Measurements from ENCODE around the gene TPD52L1. TPM values are rescaled to one million over a fixed set of nuclear protein-coding genes. Genes with fewer than 3 reads are reported as not detected.

The TPD52L1 gene
- total and polyA plus RNA-seq, 2 experiments from 2014 or later = 5.1 to 12.3 TPM

GRCh38 chr6:125255201-125255600, 101.6 kb downstream of the TPD52L1 start:
- Histone ChIP-seq H3K36me3 (ENCODE audit: low read depth) (no peaks in the 10 kb centered on the region), H2AFZ (no peak overlapping the region), H3F3A (ENCODE audit: insufficient read depth) (no peaks in the 10 kb centered on the region), H3K9me2 (ENCODE audit: insufficient read depth) (0 out of 2 replicates have a peak, but pooled peaks cover 3% of the 10 kb centered on the region), H3K27me3 (replicated peaks; ENCODE audit: insufficient read depth) (no peaks in the 10 kb centered on the region), H3K4me1 (ENCODE audit: insufficient read depth) (peaks cover 19% of the 10 kb centered on the region), H4K20me1 (ENCODE audit: insufficient read depth) (no peaks in the 10 kb centered on the region), H3K4me2 (ENCODE audit: unreplicated experiment) (no peak overlapping the region), H3K27ac (no peak overlapping the region), H3K79me2 (ENCODE audit: insufficient read depth) (no peaks in the 10 kb centered on the region), H3K9me3 (ENCODE audit: low read depth) (no peaks in the 10 kb centered on the region), H3K9ac (no peak overlapping the region), H3K4me3 (no peak overlapping the region)
- peak; percentile 29 for DNase-seq
- WGBS, 2 experiments (ENCODE audit: low coverage in 1 of 2, low lambda C conversion rate in 2 of 2, missing lambda C conversion rate in 2 of 2) = 50 to 56% methylated on average over 3 of the region's 3 CpGs
- no peak for TF ChIP-seq EZH2phosphoT487 (IDR thresholded peaks at IDR 0.05; ENCODE audit: insufficient read depth, low read depth)
- TF ChIP-seq EZH2 (IDR thresholded peaks at IDR 0.05; ENCODE audit: insufficient read depth, poor library complexity, severe bottlenecking) = no peak
- in situ Hi-C loops (cut with MboI) = no loop called here

GRCh38 chr6:125257351-125257750, 103.8 kb downstream of the TPD52L1 start:
- Histone ChIP-seq H3K9ac (no peak overlapping the region), H2AFZ (no peak overlapping the region), H3K36me3 (ENCODE audit: low read depth) (no peaks in the 10 kb centered on the region), H3K9me2 (ENCODE audit: insufficient read depth) (0 out of 2 replicates have a peak, but pooled peaks cover 3% of the 10 kb centered on the region), H3K27me3 (replicated peaks; ENCODE audit: insufficient read depth) (no peaks in the 10 kb centered on the region), H3K9me3 (ENCODE audit: low read depth) (no peaks in the 10 kb centered on the region), H3K4me1 (ENCODE audit: insufficient read depth) (peaks cover 20% of the 10 kb centered on the region), H3K4me2 (ENCODE audit: unreplicated experiment) (no peak overlapping the region), H3K79me2 (ENCODE audit: insufficient read depth) (no peaks in the 10 kb centered on the region), H3F3A (ENCODE audit: insufficient read depth) (peaks cover 14% of the 10 kb centered on the region; the same call in 1 of the 2 replicates), H4K20me1 (ENCODE audit: insufficient read depth) (no peaks in the 10 kb centered on the region), H3K4me3 (no peak overlapping the region), H3K27ac (no peak overlapping the region)
- TF ChIP-seq EZH2phosphoT487 (IDR thresholded peaks at IDR 0.05; ENCODE audit: insufficient read depth, low read depth) = no peak
- TF ChIP-seq EZH2 (IDR thresholded peaks at IDR 0.05; ENCODE audit: insufficient read depth, poor library complexity, severe bottlenecking) = no peak
- in situ Hi-C loops (cut with MboI) = no loop called here
- 97 to 98% methylated on average over 3 of the region's 3 CpGs for WGBS, 2 experiments (ENCODE audit: low coverage in 1 of 2, low lambda C conversion rate in 2 of 2, missing lambda C conversion rate in 2 of 2)
- DNase-seq = no peak

- H4K20me1 ChIP-seq (ENCODE audit: insufficient read depth) = no peaks in the 10 kb centered on the region
- no peaks in the 10 kb centered on the region for H3K36me3 ChIP-seq (ENCODE audit: low read depth)
- TF ChIP-seq EZH2 (IDR thresholded peaks at IDR 0.05; ENCODE audit: insufficient read depth, poor library complexity, severe bottlenecking) = no peak
- no peak overlapping the region for H3K27ac ChIP-seq
- H3K9me2 ChIP-seq (ENCODE audit: insufficient read depth) = 0 out of 2 replicates have a peak, but pooled peaks cover 3% of the 10 kb centered on the region
- no peak overlapping the region for H3K4me2 ChIP-seq (ENCODE audit: unreplicated experiment)
- H3K4me3 ChIP-seq = no peak overlapping the region
- DNase-seq = no peak
- H3K27me3 ChIP-seq (replicated peaks; ENCODE audit: insufficient read depth) = no peaks in the 10 kb centered on the region
- H3K9me3 ChIP-seq (ENCODE audit: low read depth) = no peaks in the 10 kb centered on the region
- in situ Hi-C loops (cut with MboI) = no loop called here
- no peaks in the 10 kb centered on the region for H3K79me2 ChIP-seq (ENCODE audit: insufficient read depth)
- WGBS, 2 experiments (ENCODE audit: low coverage in 1 of 2, low lambda C conversion rate in 2 of 2, missing lambda C conversion rate in 2 of 2) = 86 to 89% methylated on average over 2 of the region's 2 CpGs
- H3F3A ChIP-seq (ENCODE audit: insufficient read depth) = peaks cover 25% of the 10 kb centered on the region; the same call in 1 of the 2 replicates
- peaks cover 18% of the 10 kb centered on the region for H3K4me1 ChIP-seq (ENCODE audit: insufficient read depth)
- H3K9ac ChIP-seq = no peak overlapping the region
- no peak overlapping the region for H2AFZ ChIP-seq
These were observed 105.2 kb downstream of the TPD52L1 start for GRCh38 chr6:125258651-125259353.

GRCh38 chr6:125259354-125259736, 105.8 kb downstream of the TPD52L1 start:
- no peak for TF ChIP-seq EZH2phosphoT487 (IDR thresholded peaks at IDR 0.05; ENCODE audit: insufficient read depth, low read depth)
- no peak for TF ChIP-seq EZH2 (IDR thresholded peaks at IDR 0.05; ENCODE audit: insufficient read depth, poor library complexity, severe bottlenecking)
- Histone ChIP-seq H3K4me1 (ENCODE audit: insufficient read depth) (peaks cover 18% of the 10 kb centered on the region), H3K36me3 (ENCODE audit: low read depth) (no peaks in the 10 kb centered on the region), H2AFZ (no peak overlapping the region), H4K20me1 (ENCODE audit: insufficient read depth) (no peaks in the 10 kb centered on the region), H3K9me3 (ENCODE audit: low read depth) (no peaks in the 10 kb centered on the region), H3F3A (ENCODE audit: insufficient read depth) (peaks cover 25% of the 10 kb centered on the region; the same call in 1 of the 2 replicates), H3K27me3 (replicated peaks; ENCODE audit: insufficient read depth) (no peaks in the 10 kb centered on the region), H3K27ac (no peak overlapping the region), H3K9me2 (ENCODE audit: insufficient read depth) (0 out of 2 replicates have a peak, but pooled peaks cover 3% of the 10 kb centered on the region), H3K4me2 (ENCODE audit: unreplicated experiment) (no peak overlapping the region), H3K9ac (no peak overlapping the region), H3K4me3 (no peak overlapping the region), H3K79me2 (ENCODE audit: insufficient read depth) (no peaks in the 10 kb centered on the region)
- 48 to 58% methylated on average over 2 of the region's 2 CpGs for WGBS, 2 experiments (ENCODE audit: low coverage in 1 of 2, low lambda C conversion rate in 2 of 2, missing lambda C conversion rate in 2 of 2)
- in situ Hi-C loops (cut with MboI) = no loop called here
- peak; percentile 13 for DNase-seq
